B cell (primary cell): ENCODE data around the gene KCNK13. TPM values are rescaled to one million over a fixed set of nuclear protein-coding genes. Genes with fewer than 3 reads are reported as not detected.
"Not testable (repeated sequence)": the region's sequence is repeated elsewhere in the genome, so short reads cannot be mapped to it uniquely, and the experiment has no call there.

Source experiments
- ATAC-seq: fragments of 200-7000 bp; cut with Tn5 transposase; one replicate; pipeline ENCODE4 v1.10.0; 2021; ENCODE audit warnings: low read depth, mild to moderate bottlenecking, moderate number of reproducible peaks, moderate library complexity
- CTCF ChIA-PET: fragments of 350-600 bp; sonication (Branson Sonifier 250); formaldehyde crosslinking; loops from one replicate; lab custom pipeline; 2021; ENCODE audit warnings: antibody characterized with exemption, inconsistent platforms; lab: Charles Lee
- POLR2A ChIA-PET: fragments of 350-600 bp; sonication (Branson Sonifier 250); formaldehyde crosslinking; loops from one replicate; lab custom pipeline; 2021; ENCODE audit warnings: antibody characterized with exemption; lab: Charles Lee
- DNase-seq: peaks from one replicate; pipeline ENCODE4 v3.0.0; 2013
- H2AFZ ChIP-seq: 2 replicates; pipeline ENCODE4 v1.6.1; 2012; ENCODE audit warnings: mild to moderate bottlenecking, low read depth, low read length; ENCODE audit not compliant: insufficient read depth, poor library complexity, severe bottlenecking
- H3K27ac ChIP-seq, 2 donors: 1 replicate in 1 of 2; 2 replicates in 1 of 2; pipeline ENCODE4 v1.5.1; 2012 to 2013; ENCODE audit warnings: low read length in 2 of 2, mild to moderate bottlenecking in 2 of 2, moderate library complexity in 1 of 2
- H3K27me3 ChIP-seq, 4 experiments: fragments of 200-600 bp in 1 of 4; sonication (generic) in 1 of 4; replicated peaks in 1 of 4; 1 replicate in 2 of 4; 2 replicates in 2 of 4; pipeline versions ENCODE4 v1.6.1 to v1.7.0; 2013 to 2016; ENCODE audit warnings: low read length in 3 of 4, mild to moderate bottlenecking in 2 of 4, mixed read lengths in 1 of 4, moderate library complexity in 1 of 4; ENCODE audit not compliant: insufficient read depth in 4 of 4, control insufficient read depth in 3 of 4; ENCODE audit errors: control extremely low read depth in 1 of 4
- H3K36me3 ChIP-seq, 2 experiments: replicated peaks in 1 of 2; 1 replicate in 1 of 2; 2 replicates in 1 of 2; pipeline versions ENCODE4 v1.6.1 to v1.7.1; 2013; ENCODE audit warnings: low read length in 1 of 2; ENCODE audit not compliant: insufficient read depth in 2 of 2, control insufficient read depth in 1 of 2; ENCODE audit errors: control extremely low read depth in 1 of 2, extremely low read depth in 1 of 2
- H3K4me1 ChIP-seq, 2 donors: fragments of 200-600 bp in 1 of 2; sonication (generic) in 1 of 2; 1 replicate in 1 of 2; 2 replicates in 1 of 2; pipeline versions ENCODE4 v1.5.1 to v1.6.1; 2013 to 2017; ENCODE audit warnings: low read length in 2 of 2; ENCODE audit not compliant: control insufficient read depth in 2 of 2, insufficient read depth in 2 of 2
- H3K4me2 ChIP-seq: replicated peaks from 2 replicates; pipeline ENCODE3; 2012; ENCODE audit warnings: mild to moderate bottlenecking, low read depth, low read length; ENCODE audit not compliant: poor library complexity, severe bottlenecking
- H3K4me3 ChIP-seq, 5 experiments: fragments of 200-600 bp in 1 of 5; sonication (generic) in 1 of 5; 1 replicate in 3 of 5; 2 replicates in 2 of 5; pipeline versions ENCODE4 v1.5.1 to v1.7.0; 2011 to 2016; ENCODE audit warnings: low read length in 4 of 5, mild to moderate bottlenecking in 4 of 5, low read depth in 2 of 5, control low read depth in 1 of 5, moderate library complexity in 1 of 5; ENCODE audit not compliant: insufficient read depth in 1 of 5; ENCODE audit errors: control extremely low read depth in 1 of 5, extremely low read depth in 1 of 5
- H3K79me2 ChIP-seq: fragments of 200-600 bp; sonication (generic); one replicate; pipeline ENCODE4 v1.6.0; 2016; ENCODE audit warnings: low read length; ENCODE audit not compliant: control insufficient read depth, insufficient read depth
- H3K9ac ChIP-seq: fragments of 200-600 bp; sonication (generic); 2 replicates; pipeline ENCODE4 v1.6.1; 2017; ENCODE audit warnings: mild to moderate bottlenecking, low read length, moderate library complexity
- H3K9me3 ChIP-seq, 3 donors: one replicate each; pipeline versions ENCODE4 v1.6.1 to v1.7.1; 2013; ENCODE audit warnings: low read length in 2 of 3; ENCODE audit not compliant: control insufficient read depth in 2 of 3, insufficient read depth in 1 of 3; ENCODE audit errors: control extremely low read depth in 1 of 3
- H4K20me1 ChIP-seq: 2 replicates; pipeline ENCODE4 v1.6.0; 2012; ENCODE audit warnings: mild to moderate bottlenecking, low read length; ENCODE audit not compliant: insufficient read depth, control insufficient read depth, poor library complexity, severe bottlenecking
- H3K27ac Mint-ChIP-seq: one replicate; pipeline ENCODE4 v1.8.0; 2021; ENCODE audit warnings: mixed read lengths
- H3K27me3 Mint-ChIP-seq: one replicate; pipeline ENCODE4 v1.8.0; 2021; ENCODE audit warnings: mixed read lengths
- H3K4me1 Mint-ChIP-seq: one replicate; pipeline ENCODE4 v1.8.0; 2021; ENCODE audit warnings: mixed read lengths
- H3K4me3 Mint-ChIP-seq: one replicate; pipeline ENCODE4 v1.8.0; 2021; ENCODE audit warnings: mixed read lengths
- H3K9me3 Mint-ChIP-seq: one replicate; pipeline ENCODE4 v1.8.0; 2022; ENCODE audit warnings: mixed read lengths; ENCODE audit not compliant: insufficient read depth
- EZH2 ChIP-seq: IDR thresholded peaks from 2 replicates; pipeline ENCODE4 v1.6.1; 2012; ENCODE audit warnings: borderline replicate concordance, low read depth, mild to moderate bottlenecking, moderate library complexity, low read length; ENCODE audit not compliant: insufficient read depth, poor library complexity, severe bottlenecking
- WGBS: methylation state at CpG from one replicate; pipeline ENCODE4 v1.1.5; 2013; ENCODE audit warnings: missing lambda C conversion rate; ENCODE audit not compliant: insufficient coverage; 5-methylcytosine and 5-hydroxymethylcytosine counted together
- intact Hi-C: fragments of 100-400 bp; cut with micrococcal nuclease; formaldehyde crosslinking; loops from one replicate; pipeline ENCODE4 v1.10.0; 2022
- polyA plus RNA-seq: library from polyadenylated mRNA; depleted of rRNA; stranded (reverse); fragments of >200 nt; gene quantifications from 2 replicates; pipeline ENCODE4 v1.2.3, GENCODE V29; 2012
- total RNA-seq, 2 donors: library from RNA; stranded (reverse); fragments of 120-200 nt in 1 of 2; gene quantifications; 1 replicate in 1 of 2; 2 replicates in 1 of 2; pipeline versions ENCODE4 v1.2.3 to v1.2.4, GENCODE V29; 2013 to 2022
- TF ChIP-seq, protein P1 (sequence below): fragments of 200-600 bp; IDR thresholded peaks from one replicate; pipeline ENCODE4 v1.8.0; 2022; ENCODE audit warnings: antibody characterized with exemption, mild to moderate bottlenecking

The KCNK13 gene
- total and polyA plus RNA-seq, 2 donors (not counting 1 experiment from before 2014, with no cell fraction given), result 0.03 TPM; not detected in 1

DNA sequence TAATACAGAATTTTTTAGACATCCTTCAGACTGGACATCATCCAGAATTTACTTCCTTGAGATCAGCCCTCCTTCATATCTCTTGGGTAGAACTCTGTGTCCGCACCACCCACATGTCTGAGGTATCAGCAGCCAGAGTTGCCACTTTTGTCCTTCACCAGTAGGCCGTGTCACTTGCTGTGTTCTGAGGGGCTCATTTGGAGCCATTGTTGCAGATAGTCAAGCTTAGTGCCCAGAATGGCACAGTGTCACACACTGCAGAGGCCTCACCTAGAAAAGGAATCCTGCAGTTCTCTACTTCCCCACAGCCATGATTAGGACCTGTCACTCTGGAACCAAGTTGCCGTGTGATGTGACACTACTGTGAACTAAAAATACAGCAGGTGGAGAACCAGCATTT lies 36.9 kb upstream of the KCNK13 start:
- ATAC-seq (no peak), DNase-seq (no peak)
- no peak overlapping the region for H3K27ac Mint-ChIP-seq
- Histone ChIP-seq H3K4me3 (no peak overlapping the region), H2AFZ (no peak overlapping the region), H3K4me2 (no peak overlapping the region), H3K36me3 (peaks cover 2 to 52% of the 10 kb centered on the region in 2 experiments), H3K27me3 (no peaks in the 10 kb centered on the region), H4K20me1 (no peaks in the 10 kb centered on the region), H3K27ac (no peak overlapping the region), H3K9me3 (peaks cover 0 to 6% (median 0%) of the 10 kb centered on the region in 3 donors), H3K79me2 (no peaks in the 10 kb centered on the region), H3K9ac (no peak overlapping the region), H3K4me1 (no peaks in the 10 kb centered on the region)
- ChIA-PET CTCF (no interaction called here), POLR2A (no interaction called here)
- 96% methylated on average over 2 of the region's 3 CpGs for WGBS
- no peaks in the 10 kb centered on the region for H3K27me3 Mint-ChIP-seq
- TF ChIP-seq, protein P1, sequence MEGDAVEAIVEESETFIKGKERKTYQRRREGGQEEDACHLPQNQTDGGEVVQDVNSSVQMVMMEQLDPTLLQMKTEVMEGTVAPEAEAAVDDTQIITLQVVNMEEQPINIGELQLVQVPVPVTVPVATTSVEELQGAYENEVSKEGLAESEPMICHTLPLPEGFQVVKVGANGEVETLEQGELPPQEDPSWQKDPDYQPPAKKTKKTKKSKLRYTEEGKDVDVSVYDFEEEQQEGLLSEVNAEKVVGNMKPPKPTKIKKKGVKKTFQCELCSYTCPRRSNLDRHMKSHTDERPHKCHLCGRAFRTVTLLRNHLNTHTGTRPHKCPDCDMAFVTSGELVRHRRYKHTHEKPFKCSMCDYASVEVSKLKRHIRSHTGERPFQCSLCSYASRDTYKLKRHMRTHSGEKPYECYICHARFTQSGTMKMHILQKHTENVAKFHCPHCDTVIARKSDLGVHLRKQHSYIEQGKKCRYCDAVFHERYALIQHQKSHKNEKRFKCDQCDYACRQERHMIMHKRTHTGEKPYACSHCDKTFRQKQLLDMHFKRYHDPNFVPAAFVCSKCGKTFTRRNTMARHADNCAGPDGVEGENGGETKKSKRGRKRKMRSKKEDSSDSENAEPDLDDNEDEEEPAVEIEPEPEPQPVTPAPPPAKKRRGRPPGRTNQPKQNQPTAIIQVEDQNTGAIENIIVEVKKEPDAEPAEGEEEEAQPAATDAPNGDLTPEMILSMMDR, result no peak
- no peak for TF ChIP-seq EZH2
- no peak overlapping the region for H3K4me3 Mint-ChIP-seq
- no peaks in the 10 kb centered on the region for H3K4me1 Mint-ChIP-seq
- no peaks in the 10 kb centered on the region for H3K9me3 Mint-ChIP-seq
- intact Hi-C loops, result no loop called here

DNA sequence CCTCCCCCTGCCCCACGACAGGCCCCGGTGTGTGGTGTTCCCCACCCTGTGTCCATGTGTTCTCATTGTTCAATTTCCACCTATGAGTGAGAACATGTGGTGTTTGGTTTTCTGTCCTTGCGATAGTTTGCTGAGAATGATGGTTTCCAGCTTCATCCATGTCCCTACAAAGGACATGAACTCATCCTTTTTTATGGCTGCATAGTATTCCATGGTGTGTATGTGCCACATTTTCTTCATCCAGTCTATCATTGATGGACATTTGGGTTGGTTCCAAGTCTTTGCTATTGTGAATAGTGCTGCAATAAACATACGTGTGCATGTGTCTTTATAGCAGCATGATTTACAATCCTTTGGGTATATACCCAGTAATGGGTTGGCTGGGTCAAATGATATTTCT lies 35.2 kb upstream of the KCNK13 start:
- H3K4me1 ChIP-seq, H3K79me2 ChIP-seq, H3K27ac ChIP-seq, intact Hi-C loops, H3K9me3 ChIP-seq, H3K27me3 ChIP-seq, POLR2A ChIA-PET, H4K20me1 ChIP-seq, H3K4me3 Mint-ChIP-seq, DNase-seq, H3K27ac Mint-ChIP-seq, H3K9me3 Mint-ChIP-seq, H3K4me1 Mint-ChIP-seq, H2AFZ ChIP-seq, H3K9ac ChIP-seq, ATAC-seq, H3K4me2 ChIP-seq, CTCF ChIA-PET, H3K4me3 ChIP-seq, H3K27me3 Mint-ChIP-seq: not testable (repeated sequence)
- peaks cover 2 to 49% of the 10 kb centered on the region in 2 experiments for H3K36me3 ChIP-seq
- no CpG with 5 or more reads among the region's 4 CpGs for WGBS
